GM21723 (cell line): ENCODE measurements around the gene GPD1L.
"Not testable (repeated sequence)": the region's sequence is repeated elsewhere in the genome, so short reads cannot be mapped to it uniquely, and the experiment has no call there.

ENCODE experiments used
- ATAC-seq: cut with Tn5 transposase; IDR thresholded peaks from one replicate; pipeline ENCODE4 v1.9.1; 2021; ENCODE audit warnings: mild to moderate bottlenecking, moderate library complexity; ENCODE audit not compliant: unreplicated experiment

Gene GPD1L

GRCh38 chr3:32177702-32178198 lies 71.3 kb downstream of the GPD1L start:
- peak; percentile 67 for ATAC-seq

GRCh38 chr3:32180141-32180784 lies 73.8 kb downstream of the GPD1L start:
- no peak for ATAC-seq

- no peak for ATAC-seq
These were observed 74.9 kb downstream of the GPD1L start for GRCh38 chr3:32181365-32181764.

- no peak for ATAC-seq
These were observed 75.4 kb downstream of the GPD1L start for GRCh38 chr3:32181796-32182195.

GRCh38 chr3:32184187-32184730 lies 77.8 kb downstream of the GPD1L start:
- no peak for ATAC-seq

- no peak for ATAC-seq
These were observed 79.7 kb downstream of the GPD1L start for GRCh38 chr3:32186097-32186496.

GRCh38 chr3:32186876-32187275 lies 80.5 kb downstream of the GPD1L start:
- no peak for ATAC-seq

- ATAC-seq: no peak
These were observed 83.3 kb downstream of the GPD1L start for GRCh38 chr3:32189693-32190092.

- ATAC-seq: not testable (repeated sequence)
These were observed 84.1 kb downstream of the GPD1L start for GRCh38 chr3:32190556-32190955.

- ATAC-seq: no peak
These were observed 86.7 kb downstream of the GPD1L start for GRCh38 chr3:32193101-32193500.

GRCh38 chr3:32194653-32195052 lies 88.2 kb downstream of the GPD1L start:
- ATAC-seq: no peak

- no peak for ATAC-seq
These were observed 89.6 kb downstream of the GPD1L start for GRCh38 chr3:32195995-32196540.

- no peak for ATAC-seq
These were observed 91.6 kb downstream of the GPD1L start for GRCh38 chr3:32197991-32198390.

- no peak for ATAC-seq
These were observed 92.3 kb downstream of the GPD1L start for GRCh38 chr3:32198714-32199113.

- ATAC-seq: no peak
These were observed 94.1 kb downstream of the GPD1L start for GRCh38 chr3:32200490-32200889.

GRCh38 chr3:32200992-32201758 lies 94.8 kb downstream of the GPD1L start:
- no peak for ATAC-seq

- ATAC-seq: no peak
These were observed 96.1 kb downstream of the GPD1L start for GRCh38 chr3:32202496-32202895.

GRCh38 chr3:32203854-32204253 lies 97.4 kb downstream of the GPD1L start:
- no peak for ATAC-seq

GRCh38 chr3:32208447-32208846 lies 102.0 kb downstream of the GPD1L start:
- ATAC-seq: no peak

- no peak for ATAC-seq
These were observed 108.8 kb downstream of the GPD1L start for GRCh38 chr3:32215185-32215584.

GRCh38 chr3:32216172-32216783 lies 109.9 kb downstream of the GPD1L start:
- ATAC-seq: no peak
